Smooth muscle cell (in vitro differentiated cells): Measurements from ENCODE around the gene CCDC148. TPM values are rescaled to one million over a fixed set of nuclear protein-coding genes. Genes with fewer than 3 reads are reported as not detected.
"Not testable (repeated sequence)": the region's sequence is repeated elsewhere in the genome, so short reads cannot be mapped to it uniquely, and the experiment has no call there.

Experiments
- DNase-seq: peaks from one replicate; lab custom pipeline; 2025; ENCODE audit not compliant: unreplicated experiment; lab: John Stamatoyannopoulos, UW
- H2AFZ ChIP-seq: fragments of 200-600 bp; sonication (generic); 2 replicates; pipeline ENCODE4 v1.6.0; 2016; ENCODE audit warnings: antibody characterized with exemption, low read depth, mild to moderate bottlenecking
- H3F3A ChIP-seq: fragments of 200-600 bp; sonication (generic); 2 replicates; pipeline ENCODE4 v1.6.0; 2017; ENCODE audit warnings: antibody characterized with exemption, low read depth
- H3K27ac ChIP-seq: fragments of 200-600 bp; sonication (generic); 2 replicates; pipeline ENCODE4 v1.5.1; 2016; ENCODE audit warnings: low read depth, mild to moderate bottlenecking
- H3K27me3 ChIP-seq: fragments of 200-600 bp; sonication (generic); 2 replicates; pipeline ENCODE4 v1.6.1; 2016; ENCODE audit warnings: low read depth, mild to moderate bottlenecking
- H3K36me3 ChIP-seq: fragments of 200-600 bp; sonication (generic); 2 replicates; pipeline ENCODE4 v1.5.1; 2016; ENCODE audit warnings: low read depth
- H3K4me1 ChIP-seq: fragments of 200-600 bp; sonication (generic); 2 replicates; pipeline ENCODE4 v1.5.1; 2016; ENCODE audit warnings: low read depth
- H3K4me2 ChIP-seq: fragments of 200-600 bp; sonication (generic); 2 replicates; pipeline ENCODE4 v1.6.0; 2016; ENCODE audit warnings: mild to moderate bottlenecking
- H3K4me3 ChIP-seq: fragments of 200-600 bp; sonication (generic); 2 replicates; pipeline ENCODE4 v1.5.1; 2016; ENCODE audit warnings: mild to moderate bottlenecking
- H3K79me2 ChIP-seq: fragments of 200-600 bp; sonication (generic); 2 replicates; pipeline ENCODE4 v1.6.0; 2016; ENCODE audit warnings: low read depth, mild to moderate bottlenecking
- H3K9ac ChIP-seq: fragments of 200-600 bp; sonication (generic); 2 replicates; pipeline ENCODE4 v1.6.0; 2016; ENCODE audit warnings: low read depth
- H3K9me3 ChIP-seq: fragments of 200-600 bp; sonication (generic); replicated peaks from 2 replicates; pipeline ENCODE4 v1.5.1; 2016; ENCODE audit warnings: low read depth
- H4K20me1 ChIP-seq: fragments of 200-600 bp; sonication (generic); 2 replicates; pipeline ENCODE4 v1.6.0; 2016; ENCODE audit warnings: low read depth
- WGBS: methylation state at CpG from one replicate; pipeline ENCODE4 v1.1.7; 2016; ENCODE audit warnings: low lambda C conversion rate; 5-methylcytosine and 5-hydroxymethylcytosine counted together
- polyA plus RNA-seq: library from polyadenylated mRNA; unstranded; fragments of >200 nt; fragmentation: Nextera tagmentation; extraction: Ambion mirVana; gene quantifications from 2 replicates; pipeline ENCODE4 v1.2.1, GENCODE V29; 2016
- total RNA-seq: library from RNA; depleted of rRNA; stranded (reverse); fragments of >200 nt; gene quantifications from 2 replicates; pipeline ENCODE4 v1.2.3, GENCODE V29; 2014
- TF ChIP-seq, protein P1 (sequence below): fragments of 200-600 bp; sonication (generic); IDR thresholded peaks from 2 replicates; pipeline ENCODE4 v1.5.1; 2017; ENCODE audit warnings: borderline replicate concordance, mild to moderate bottlenecking, antibody characterized with exemption; ENCODE audit not compliant: insufficient read depth, poor library complexity, severe bottlenecking

The CCDC148 gene
- total and polyA plus RNA-seq, 2 experiments from 2014 or later = 0.09 TPM; not detected in 1

DNA sequence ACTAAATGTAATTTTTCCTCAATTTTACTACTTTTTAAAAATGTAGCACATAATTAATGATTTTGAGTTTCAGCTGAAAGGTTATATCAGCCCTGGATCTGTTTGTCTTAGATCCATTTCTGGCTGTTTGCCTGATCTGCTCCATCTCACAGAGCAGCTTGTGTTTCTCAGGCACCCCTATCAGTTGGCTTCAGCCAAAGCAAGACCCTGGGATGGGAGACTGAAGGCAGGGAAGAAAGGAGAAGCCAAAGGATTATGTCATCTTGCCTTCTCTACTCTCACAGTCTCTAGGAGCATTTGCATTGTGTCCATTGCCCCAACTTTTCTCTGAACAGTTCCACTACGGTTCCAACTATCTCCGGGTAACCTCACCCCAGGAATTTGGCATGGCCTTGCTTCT lies 110.5 kb downstream of the CCDC148 start:
- Histone ChIP-seq H3K36me3 (no peaks in the 10 kb centered on the region), H4K20me1 (no peaks in the 10 kb centered on the region), H3F3A (no peaks in the 10 kb centered on the region), H3K27ac (no peak overlapping the region), H3K4me3 (no peak overlapping the region), H2AFZ (no peak overlapping the region), H3K9ac (no peak overlapping the region), H3K27me3 (no peaks in the 10 kb centered on the region), H3K9me3 (no peaks in the 10 kb centered on the region), H3K79me2 (no peaks in the 10 kb centered on the region), H3K4me2 (no peak overlapping the region), H3K4me1 (no peaks in the 10 kb centered on the region)
- WGBS = 91% methylated on average over 2 of the region's 2 CpGs
- TF ChIP-seq, protein P1, sequence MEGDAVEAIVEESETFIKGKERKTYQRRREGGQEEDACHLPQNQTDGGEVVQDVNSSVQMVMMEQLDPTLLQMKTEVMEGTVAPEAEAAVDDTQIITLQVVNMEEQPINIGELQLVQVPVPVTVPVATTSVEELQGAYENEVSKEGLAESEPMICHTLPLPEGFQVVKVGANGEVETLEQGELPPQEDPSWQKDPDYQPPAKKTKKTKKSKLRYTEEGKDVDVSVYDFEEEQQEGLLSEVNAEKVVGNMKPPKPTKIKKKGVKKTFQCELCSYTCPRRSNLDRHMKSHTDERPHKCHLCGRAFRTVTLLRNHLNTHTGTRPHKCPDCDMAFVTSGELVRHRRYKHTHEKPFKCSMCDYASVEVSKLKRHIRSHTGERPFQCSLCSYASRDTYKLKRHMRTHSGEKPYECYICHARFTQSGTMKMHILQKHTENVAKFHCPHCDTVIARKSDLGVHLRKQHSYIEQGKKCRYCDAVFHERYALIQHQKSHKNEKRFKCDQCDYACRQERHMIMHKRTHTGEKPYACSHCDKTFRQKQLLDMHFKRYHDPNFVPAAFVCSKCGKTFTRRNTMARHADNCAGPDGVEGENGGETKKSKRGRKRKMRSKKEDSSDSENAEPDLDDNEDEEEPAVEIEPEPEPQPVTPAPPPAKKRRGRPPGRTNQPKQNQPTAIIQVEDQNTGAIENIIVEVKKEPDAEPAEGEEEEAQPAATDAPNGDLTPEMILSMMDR = no peak
- no peak for DNase-seq

DNA sequence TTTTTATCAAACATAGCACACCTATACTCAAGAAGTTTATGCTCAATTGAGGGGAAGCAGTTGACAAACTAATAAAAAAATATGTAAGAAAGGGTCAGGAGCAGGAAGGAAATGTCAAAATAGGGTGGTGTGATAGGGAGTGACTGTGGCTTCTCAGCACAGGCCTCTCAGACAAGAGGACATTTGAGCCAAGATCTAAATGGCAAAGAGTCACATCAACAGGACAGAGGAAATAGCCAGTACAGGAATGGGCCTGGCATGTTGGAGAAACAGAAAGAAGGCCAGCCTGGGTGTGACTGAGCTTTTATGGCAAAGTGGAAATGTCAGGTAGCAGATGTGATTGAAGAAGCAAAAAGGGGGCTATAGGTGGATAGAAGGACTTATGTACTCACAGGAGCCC lies 117.0 kb downstream of the CCDC148 start:
- no peaks in the 10 kb centered on the region for H3F3A ChIP-seq
- H3K9me3 ChIP-seq = no peaks in the 10 kb centered on the region
- TF ChIP-seq, protein P1 = no peak
- H3K36me3 ChIP-seq = no peaks in the 10 kb centered on the region
- H3K9ac ChIP-seq = no peak overlapping the region
- no peak overlapping the region for H3K4me2 ChIP-seq
- no peaks in the 10 kb centered on the region for H3K79me2 ChIP-seq
- H3K4me3 ChIP-seq = no peak overlapping the region
- H3K4me1 ChIP-seq = no peaks in the 10 kb centered on the region
- no peak for DNase-seq
- no peak overlapping the region for H2AFZ ChIP-seq
- no peaks in the 10 kb centered on the region for H3K27me3 ChIP-seq
- H4K20me1 ChIP-seq = no peaks in the 10 kb centered on the region
- H3K27ac ChIP-seq = no peak overlapping the region

- no peaks in the 10 kb centered on the region for H3K36me3 ChIP-seq
- DNase-seq = no peak
- no peak overlapping the region for H3K9ac ChIP-seq
- no peaks in the 10 kb centered on the region for H4K20me1 ChIP-seq
- no peaks in the 10 kb centered on the region for H3K27me3 ChIP-seq
- TF ChIP-seq, protein P1 = no peak
- no peak overlapping the region for H2AFZ ChIP-seq
- no peak overlapping the region for H3K4me3 ChIP-seq
- H3F3A ChIP-seq = no peaks in the 10 kb centered on the region
- H3K79me2 ChIP-seq = no peaks in the 10 kb centered on the region
- H3K9me3 ChIP-seq = no peaks in the 10 kb centered on the region
- no peak overlapping the region for H3K27ac ChIP-seq
- no peaks in the 10 kb centered on the region for H3K4me1 ChIP-seq
- no peak overlapping the region for H3K4me2 ChIP-seq
Measured at GRCh38 chr2:158337018-158337417, 119.5 kb downstream of the CCDC148 start.

GRCh38 chr2:158331799-158332198 lies 124.8 kb downstream of the CCDC148 start:
- not testable (repeated sequence) for H3K27ac ChIP-seq, DNase-seq, H3K4me3 ChIP-seq, H3K4me2 ChIP-seq, H2AFZ ChIP-seq, H3K4me1 ChIP-seq, H3F3A ChIP-seq, H4K20me1 ChIP-seq, H3K9ac ChIP-seq, H3K9me3 ChIP-seq, H3K27me3 ChIP-seq, H3K79me2 ChIP-seq, H3K36me3 ChIP-seq
- 86% methylated on average over 2 of the region's 2 CpGs for WGBS
